OCI-LY7 (cell line): ENCODE results near the gene FAM3D. TPM values are rescaled to one million over a fixed set of nuclear protein-coding genes. Genes with fewer than 3 reads are reported as not detected.

Experiments
- BruUV-seq: library from RNA; stranded (reverse); fragments of 400-500 nt; replicated peaks from 2 replicates; lab custom pipeline; 2021; lab: Mats Ljungman, UMichigan
- CTCF ChIA-PET: fragments of 300-600 bp; sonication (Branson Sonifier 250); formaldehyde crosslinking; loops from one replicate; lab custom pipeline; 2022; ENCODE audit warnings: antibody characterized with exemption; ENCODE audit not compliant: unreplicated experiment; lab: Charles Lee
- POLR2A ChIA-PET: fragments of 300-600 bp; sonication (Branson Sonifier 250); formaldehyde crosslinking; loops from one replicate; lab custom pipeline; 2022; ENCODE audit warnings: antibody characterized with exemption; lab: Charles Lee
- DNase-seq: peaks from one replicate; pipeline ENCODE4 v3.0.0-alpha.2; 2015; ENCODE audit warnings: low spot score
- H2AFZ ChIP-seq: fragments of 200-600 bp; sonication (generic), shearing (Covaris generic); 2 replicates; pipeline ENCODE4 v1.6.1; 2014; ENCODE audit warnings: mild to moderate bottlenecking, antibody characterized with exemption, low read length, moderate library complexity
- H3K27ac ChIP-seq: fragments of 200-600 bp; sonication (generic); 2 replicates; pipeline ENCODE4 v1.5.1; 2014; ENCODE audit warnings: mixed run types, low read depth, mild to moderate bottlenecking, moderate library complexity, low read length, inconsistent platforms; ENCODE audit not compliant: poor library complexity, severe bottlenecking
- H3K36me3 ChIP-seq: fragments of 200-600 bp; sonication (generic); 2 replicates; pipeline ENCODE4 v1.6.1; 2014; ENCODE audit warnings: mild to moderate bottlenecking, antibody characterized with exemption, low read length, moderate library complexity, mixed read lengths; ENCODE audit not compliant: insufficient read depth
- H3K4me1 ChIP-seq: fragments of 200-600 bp; sonication (generic); 2 replicates; pipeline ENCODE4 v1.5.1; 2014; ENCODE audit warnings: mild to moderate bottlenecking, low read length; ENCODE audit not compliant: insufficient read depth, poor library complexity, severe bottlenecking
- H3K4me2 ChIP-seq: fragments of 200-600 bp; sonication (generic); 2 replicates; pipeline ENCODE4 v1.6.1; 2014; ENCODE audit warnings: mild to moderate bottlenecking, low read length
- H3K4me3 ChIP-seq: fragments of 200-600 bp; sonication (generic); 2 replicates; pipeline ENCODE4 v1.5.1; 2014; ENCODE audit warnings: mild to moderate bottlenecking, low read depth, low read length; ENCODE audit not compliant: poor library complexity, severe bottlenecking
- H3K79me2 ChIP-seq: fragments of 200-600 bp; sonication (generic); 2 replicates; pipeline ENCODE4 v1.6.1; 2016; ENCODE audit warnings: low read depth, mild to moderate bottlenecking, low read length, moderate library complexity, mixed read lengths; ENCODE audit not compliant: insufficient read depth
- H3K9me2 ChIP-seq: fragments of 200-600 bp; sonication (generic); 2 replicates; pipeline ENCODE4 v1.6.1; 2016; ENCODE audit warnings: mild to moderate bottlenecking, low read length, mixed read lengths; ENCODE audit not compliant: insufficient read depth
- H3K9me3 ChIP-seq: fragments of 200-600 bp; sonication (generic); 2 replicates; pipeline ENCODE4 v1.6.1; 2014; ENCODE audit warnings: mild to moderate bottlenecking, mixed run types, low read length, mixed read lengths
- H4K20me1 ChIP-seq: fragments of 200-600 bp; sonication (generic); 2 replicates; pipeline ENCODE4 v1.6.1; 2014; ENCODE audit warnings: mild to moderate bottlenecking, antibody characterized with exemption, low read length, moderate library complexity, mixed read lengths; ENCODE audit not compliant: insufficient read depth
- CTCF ChIP-seq: fragments of 200-600 bp; sonication (generic); conservative IDR thresholded peaks from 2 replicates; pipeline ENCODE4 v1.5.1; 2014; ENCODE audit warnings: mild to moderate bottlenecking, antibody characterized with exemption, low read length, moderate library complexity, mixed read lengths
- EZH2phosphoT487 ChIP-seq: fragments of 200-600 bp; sonication (generic); IDR thresholded peaks from 2 replicates; pipeline ENCODE4 v1.6.1; 2018; ENCODE audit warnings: low read depth, borderline replicate concordance, mild to moderate bottlenecking, mixed run types, antibody characterized with exemption, low read length, moderate library complexity, mixed read lengths
- intact Hi-C: fragments of 100-400 bp; cut with micrococcal nuclease; formaldehyde crosslinking; loops from one replicate; pipeline ENCODE4 v1.10.0; 2022; ENCODE audit not compliant: unreplicated experiment
- total RNA-seq, 2 experiments: library from RNA; depleted of rRNA in 1 of 2; stranded (reverse); fragments of >200 nt in 1 of 2; shearing (Covaris generic) in 1 of 2; gene quantifications; 2 replicates each; pipeline ENCODE4 v1.2.3, GENCODE V29; 2014 to 2022

Gene FAM3D
- total RNA-seq, 2 experiments from 2014 or later = not detected

GRCh38 chr3:58668247-58668646 is 1.7 kb upstream of the FAM3D start:
- Histone ChIP-seq H3K36me3 (no peaks in the 10 kb centered on the region), H3K4me2 (no peak overlapping the region), H3K79me2 (no peaks in the 10 kb centered on the region), H4K20me1 (no peaks in the 10 kb centered on the region), H3K4me3 (no peak overlapping the region), H3K9me3 (no peaks in the 10 kb centered on the region), H3K27ac (no peak overlapping the region), H2AFZ (no peak overlapping the region), H3K4me1 (no peaks in the 10 kb centered on the region), H3K9me2 (no peaks in the 10 kb centered on the region)
- no TSS peak for BruUV-seq
- ChIA-PET CTCF (no interaction called here), POLR2A (no interaction called here)
- TF ChIP-seq CTCF = no peak
- no peak for TF ChIP-seq EZH2phosphoT487
- intact Hi-C loops = no loop called here
- no peak for DNase-seq

- Histone ChIP-seq H3K4me1 (no peaks in the 10 kb centered on the region), H3K36me3 (no peaks in the 10 kb centered on the region), H3K27ac (no peak overlapping the region), H3K4me3 (no peak overlapping the region), H3K79me2 (no peaks in the 10 kb centered on the region), H2AFZ (no peak overlapping the region), H3K9me3 (no peaks in the 10 kb centered on the region), H3K4me2 (no peak overlapping the region), H3K9me2 (no peaks in the 10 kb centered on the region), H4K20me1 (no peaks in the 10 kb centered on the region)
- intact Hi-C loops = no loop called here
- CTCF ChIA-PET = no interaction called here
- TF ChIP-seq EZH2phosphoT487 (no peak), CTCF (no peak)
- POLR2A ChIA-PET = no interaction called here
- no peak for DNase-seq
- no TSS peak for BruUV-seq
Measured at GRCh38 chr3:58667704-58668103, 1.1 kb upstream of the FAM3D start.

GRCh38 chr3:58667229-58667628 is 655 bp upstream of the FAM3D start:
- H3K9me2 ChIP-seq = no peaks in the 10 kb centered on the region
- ChIA-PET POLR2A (no interaction called here), CTCF (no interaction called here)
- no peak overlapping the region for H2AFZ ChIP-seq
- H3K27ac ChIP-seq = no peak overlapping the region
- intact Hi-C loops = no loop called here
- H3K4me2 ChIP-seq = no peak overlapping the region
- no peak overlapping the region for H3K4me3 ChIP-seq
- no peak for DNase-seq
- no peaks in the 10 kb centered on the region for H3K9me3 ChIP-seq
- BruUV-seq = no TSS peak
- no peaks in the 10 kb centered on the region for H3K36me3 ChIP-seq
- H3K79me2 ChIP-seq = no peaks in the 10 kb centered on the region
- no peak for TF ChIP-seq CTCF
- TF ChIP-seq EZH2phosphoT487 = no peak
- H3K4me1 ChIP-seq = no peaks in the 10 kb centered on the region
- H4K20me1 ChIP-seq = no peaks in the 10 kb centered on the region
